ENCODE data around the gene FECH.
A peak's percentile ranks its signal among the peaks of the same experiment; 100 is the strongest.
"Not testable (repeated sequence)": the region's sequence is repeated elsewhere in the genome, so short reads cannot be mapped to it uniquely, and the experiment has no call there.

The FECH gene

GRCh38 chr18:57586251-57587049, at the start of gene FECH:
FECH (minus strand) TSS chr18:57586702; CDS start chr18:57586620, 82 bp downstream.
- DNase-seq (ENCODE audit: low read depth in 2 of 2): peak; percentile 22 to 62

DNA sequence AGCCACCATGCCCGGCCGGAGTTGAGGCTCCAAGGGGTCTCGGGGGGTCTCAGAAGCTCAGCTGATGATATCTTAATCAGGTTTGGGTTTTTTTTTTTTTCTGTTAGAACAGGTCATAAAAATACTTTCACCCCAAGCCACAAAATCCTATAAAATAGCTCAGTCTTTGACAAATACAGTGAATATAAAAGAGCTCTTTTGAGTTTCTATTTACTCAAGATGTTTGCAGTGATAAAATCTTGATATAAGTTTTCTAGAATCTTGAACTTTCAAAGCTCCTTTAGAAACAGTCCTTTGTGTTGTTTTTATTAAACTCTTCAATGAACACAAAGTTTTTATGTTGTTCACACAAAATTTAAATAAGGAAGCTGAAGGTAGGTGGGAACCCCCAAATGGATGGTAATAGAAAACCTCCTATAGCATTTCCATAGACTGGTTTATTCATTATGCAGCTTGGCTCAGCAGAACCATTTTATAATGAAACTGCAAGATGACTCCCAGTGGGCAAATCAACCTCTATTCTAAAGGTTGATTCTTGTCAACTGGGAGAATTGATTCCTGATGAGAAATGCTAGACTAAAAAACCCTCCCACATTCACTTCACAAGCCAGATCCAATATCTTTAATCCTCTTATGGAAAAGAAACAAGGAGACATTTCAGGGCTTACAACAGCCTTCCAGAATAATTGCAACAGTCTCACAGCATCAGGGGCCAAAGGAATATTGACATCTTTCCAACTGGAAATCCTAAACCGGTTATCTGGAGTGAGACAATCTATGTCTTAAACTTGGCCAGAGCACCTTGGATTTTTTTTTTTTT, 48.7 kb upstream of the FECH start:
- no peak for DNase-seq (ENCODE audit: low read depth in 2 of 2)

- DNase-seq (ENCODE audit: low read depth in 2 of 2): no peak
Observed at GRCh38 chr18:57631697-57632096, 45.2 kb upstream of the FECH start.

GRCh38 chr18:57630754-57631595, 44.5 kb upstream of the FECH start:
- no peak for DNase-seq (ENCODE audit: low read depth in 2 of 2)

DNA sequence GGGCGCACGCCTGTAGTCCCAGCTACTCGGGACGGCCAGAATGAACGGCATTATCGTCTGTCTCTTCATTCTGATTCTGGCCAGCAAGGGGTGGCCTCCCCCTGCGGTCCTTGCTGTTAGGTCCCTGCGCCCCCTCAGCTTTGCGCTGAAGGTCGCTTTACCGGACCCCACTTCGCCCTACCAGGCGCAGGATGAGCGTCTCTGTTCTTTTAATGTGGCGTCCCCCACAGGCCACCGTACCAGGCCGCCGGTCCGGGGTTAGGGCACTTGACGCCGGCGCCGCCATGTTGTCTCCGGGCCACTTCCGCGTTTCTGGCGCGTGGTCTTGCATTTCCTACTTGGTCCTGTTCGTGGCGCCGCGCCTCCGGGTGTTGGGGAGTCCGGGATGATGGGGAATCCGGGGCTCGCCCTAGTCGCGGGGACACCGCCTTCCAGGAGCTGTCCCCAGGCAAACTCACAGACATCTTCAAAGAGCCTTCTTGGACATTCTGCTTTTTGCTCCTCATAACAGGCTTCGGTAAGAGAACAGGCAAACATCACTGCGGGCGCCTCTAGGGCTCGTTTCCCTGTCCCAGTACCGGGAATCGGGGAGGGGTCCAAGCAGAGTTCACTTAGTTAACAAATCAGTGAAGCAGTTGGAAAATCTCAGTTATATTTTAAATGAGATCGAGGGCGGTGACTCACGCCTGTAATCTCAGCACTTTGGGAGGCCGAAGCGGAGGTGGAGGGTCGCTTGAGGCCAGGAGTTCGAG, 43.7 kb upstream of the FECH start:
- peak; percentile 91 for DNase-seq (ENCODE audit: low read depth in 2 of 2)

DNA sequence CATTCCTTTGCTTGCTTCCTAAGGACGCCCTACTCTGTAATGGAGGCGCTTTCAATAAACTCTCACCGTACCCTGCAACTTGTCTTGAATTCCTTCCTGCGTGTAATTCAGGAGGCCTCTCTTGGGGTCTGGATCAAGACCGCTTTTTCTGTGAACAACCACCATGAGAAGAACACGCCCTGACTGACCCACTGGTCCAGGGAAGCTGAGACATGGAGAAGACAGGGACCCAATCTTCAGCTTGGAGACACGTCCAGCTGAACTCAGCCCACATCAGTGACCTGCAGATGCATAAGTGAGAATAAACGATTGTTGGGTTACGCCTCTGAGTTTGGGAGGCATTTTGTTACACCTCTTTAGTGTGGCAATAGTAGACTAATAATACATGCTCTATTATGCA, 42.9 kb upstream of the FECH start:
- DNase-seq (ENCODE audit: low read depth in 2 of 2): no peak

DNA sequence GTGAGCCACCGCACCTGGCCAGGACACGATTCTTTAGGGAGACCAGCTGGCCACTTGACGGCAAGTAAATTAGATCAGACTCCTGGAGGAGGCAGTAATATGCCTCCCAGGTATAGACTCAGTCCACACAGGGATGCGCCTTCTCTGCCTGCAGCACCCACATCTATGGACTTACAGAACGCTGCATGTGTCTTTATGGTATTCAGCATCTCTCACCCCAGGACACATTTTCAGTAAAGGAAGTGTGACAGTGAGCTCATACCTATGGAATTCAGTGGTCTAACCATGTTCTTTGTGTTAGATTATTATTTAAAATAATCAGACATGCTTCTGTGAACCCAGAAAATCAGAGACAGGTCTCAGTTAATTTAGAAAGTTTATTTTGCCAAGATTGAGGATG, 41.0 kb upstream of the FECH start:
- no peak for DNase-seq (ENCODE audit: low read depth in 2 of 2)

DNA sequence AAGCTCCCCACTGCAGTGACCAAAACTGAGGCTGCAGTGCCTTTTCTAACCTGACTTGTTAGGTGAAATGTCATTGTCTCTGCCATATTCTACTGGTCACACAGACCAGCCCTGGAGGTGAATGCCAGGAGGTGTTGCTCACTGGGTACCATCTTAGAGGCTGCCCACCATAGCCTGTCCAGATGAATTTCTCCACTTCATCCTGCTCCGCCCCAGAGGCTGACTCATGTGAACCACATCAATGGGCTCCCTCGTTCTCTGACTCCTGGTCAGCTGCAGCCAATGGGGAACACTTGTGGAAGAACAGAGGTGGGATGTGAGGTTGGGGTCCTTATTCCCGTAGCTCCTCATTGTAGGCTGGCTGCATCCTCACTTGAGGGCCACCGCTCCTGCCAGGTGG, 38.5 kb upstream of the FECH start:
- DNase-seq (ENCODE audit: low read depth in 2 of 2): no peak

DNA sequence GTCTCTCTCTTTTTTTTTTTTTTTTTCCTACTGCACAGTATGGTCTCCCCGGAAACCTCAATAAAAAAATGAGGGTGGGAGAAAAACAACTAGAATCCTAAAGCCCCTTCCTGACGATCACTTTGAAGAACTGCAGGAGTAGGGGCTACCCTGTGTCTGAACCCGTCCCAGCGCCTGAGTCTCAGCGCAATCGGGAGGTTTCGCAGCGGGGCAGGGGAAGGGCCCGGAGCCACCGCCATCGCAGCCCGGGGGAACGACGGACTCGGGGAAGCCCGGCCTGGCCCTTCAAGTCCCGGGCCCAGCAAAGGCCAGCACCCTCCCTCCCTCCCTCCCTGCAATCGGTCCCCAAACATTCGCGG, 34.7 kb upstream of the FECH start:
- no peak for DNase-seq (ENCODE audit: low read depth in 2 of 2)

DNA sequence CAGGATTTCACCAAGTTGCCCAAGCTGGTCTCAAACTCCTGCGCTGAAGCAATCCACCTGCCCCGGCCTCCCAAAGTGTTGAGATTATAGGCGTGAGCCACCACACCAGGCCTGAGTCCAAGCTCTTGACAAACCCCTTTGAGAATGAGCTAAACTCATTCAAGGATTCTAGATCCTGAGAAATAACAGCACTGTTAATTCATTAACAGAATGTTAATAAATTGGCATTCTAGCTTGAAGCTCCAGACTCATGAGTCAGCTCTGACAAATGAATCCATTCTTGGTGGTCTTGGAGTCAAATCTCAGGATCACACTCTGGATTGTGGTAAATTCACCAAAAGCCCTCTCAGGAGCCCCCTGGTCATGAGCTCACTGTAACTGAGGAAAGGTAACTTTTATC, 33.4 kb upstream of the FECH start:
- DNase-seq (ENCODE audit: low read depth in 2 of 2): no peak

DNA sequence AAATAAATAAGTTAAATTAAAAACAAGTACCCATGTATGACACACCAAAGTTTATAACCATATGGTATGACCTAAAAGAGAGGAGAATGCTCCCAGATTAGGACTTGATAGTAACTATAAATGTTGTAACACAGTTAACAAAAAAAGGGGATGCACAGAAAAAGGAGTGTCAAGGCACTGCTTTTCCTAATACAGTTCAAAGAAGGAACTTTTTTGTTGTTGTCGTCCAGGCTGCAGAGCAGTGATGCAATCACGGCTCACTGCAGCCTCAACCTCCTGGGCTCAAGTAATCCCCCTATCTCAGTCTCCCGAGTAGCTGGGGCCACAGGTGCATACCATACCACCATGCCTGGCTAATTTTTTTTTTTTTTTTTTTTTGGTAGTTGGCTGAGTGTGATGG, 32.4 kb upstream of the FECH start:
- no peak for DNase-seq (ENCODE audit: low read depth in 2 of 2)

DNA sequence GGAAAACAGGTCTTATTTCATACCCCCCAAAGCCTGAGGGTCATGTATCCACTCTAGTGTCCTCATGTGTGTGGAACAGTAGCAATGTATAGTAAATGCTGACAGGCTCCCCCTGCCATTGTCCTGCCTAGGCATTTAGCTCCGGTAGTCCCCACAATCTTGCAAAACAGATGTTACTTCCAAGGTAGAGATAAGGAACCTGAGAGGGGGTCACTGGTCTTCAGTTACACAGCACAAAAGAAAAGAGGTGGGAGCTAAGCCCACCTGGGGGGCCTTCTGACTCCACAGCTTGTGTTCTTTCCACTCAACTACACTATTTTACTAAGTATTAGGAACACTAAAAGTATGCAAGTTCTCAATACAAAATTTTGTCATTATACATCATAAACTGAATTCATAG, 17.4 kb upstream of the FECH start:
- DNase-seq (ENCODE audit: low read depth in 2 of 2): no peak

- DNase-seq (ENCODE audit: low read depth in 2 of 2): no peak
Observed at GRCh38 chr18:57595347-57595746, 8.8 kb upstream of the FECH start.

GRCh38 chr18:57592716-57593115, 6.2 kb upstream of the FECH start:
- DNase-seq (ENCODE audit: low read depth in 2 of 2): not testable (repeated sequence)

GRCh38 chr18:57589161-57589560, 2.7 kb upstream of the FECH start:
- DNase-seq (ENCODE audit: low read depth in 2 of 2): no peak

DNA sequence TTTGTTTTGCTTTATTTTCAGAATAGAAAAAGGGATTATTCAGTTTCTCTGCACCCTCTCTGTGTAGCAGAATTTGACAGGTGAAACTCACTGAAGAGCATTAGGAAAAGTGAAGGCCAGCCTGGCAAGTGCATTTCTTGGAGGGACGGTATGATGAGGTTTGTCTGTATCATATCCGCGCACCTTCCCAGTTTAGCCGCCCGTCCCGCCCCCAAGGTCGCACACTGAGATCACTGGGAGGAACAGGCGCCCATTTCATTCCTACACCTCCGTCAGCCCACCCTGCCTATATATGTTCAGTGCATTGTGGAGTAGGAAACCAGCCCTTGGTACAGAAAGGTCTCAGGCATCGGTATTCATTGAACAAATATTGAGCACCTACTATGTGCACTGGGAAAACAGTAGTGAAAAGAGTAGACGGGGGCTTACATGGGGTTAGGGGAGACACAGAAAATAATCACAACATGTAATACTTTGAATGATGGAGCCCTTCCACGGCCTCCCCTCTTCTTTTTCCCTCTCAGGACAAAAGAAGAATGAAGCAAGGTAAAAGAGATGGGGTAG, 678 bp upstream of the FECH start:
- DNase-seq (ENCODE audit: low read depth in 2 of 2): no peak

DNA sequence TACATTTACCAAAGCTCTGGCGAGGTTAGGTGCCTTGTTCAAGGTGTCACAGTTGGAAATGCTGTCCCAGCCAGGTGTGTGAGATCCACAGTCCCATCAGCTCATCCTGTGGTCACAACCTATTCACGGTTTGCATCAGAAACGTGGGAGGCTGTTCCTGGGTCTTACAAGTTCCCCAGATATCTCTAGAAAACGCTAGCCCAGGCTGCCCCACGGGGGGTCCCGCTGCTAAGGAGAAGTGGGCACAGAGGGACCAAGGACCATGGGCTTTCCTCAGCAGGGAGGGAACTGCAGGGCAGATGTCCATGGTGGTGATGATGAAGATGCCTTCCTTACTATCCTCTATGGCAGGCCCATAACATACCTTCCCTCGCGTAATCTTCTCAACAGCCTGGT, 649 bp downstream of the FECH start:
- DNase-seq (ENCODE audit: low read depth in 2 of 2): no peak

GRCh38 chr18:57585421-57585820, 1.1 kb downstream of the FECH start:
- no peak for DNase-seq (ENCODE audit: low read depth in 2 of 2)

DNA sequence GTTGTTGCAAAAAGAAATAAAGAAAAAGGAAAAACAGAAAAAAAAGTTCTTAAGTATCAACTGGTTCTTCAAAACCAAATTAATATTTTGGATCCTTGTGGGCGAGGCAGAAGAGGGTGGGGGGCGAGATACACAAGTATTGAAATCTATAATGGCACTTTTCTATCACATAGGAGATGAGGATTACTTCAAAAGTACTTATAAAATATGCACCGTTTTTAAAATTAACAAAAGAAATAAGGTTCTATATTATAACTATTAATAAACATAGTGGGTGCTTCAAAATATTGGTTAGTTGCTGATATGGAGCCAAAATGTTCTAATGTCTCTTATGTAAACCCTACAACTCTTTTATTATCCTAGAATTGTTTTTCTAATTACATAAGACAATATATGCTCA, 2.1 kb downstream of the FECH start:
- no peak for DNase-seq (ENCODE audit: low read depth in 2 of 2)

DNA sequence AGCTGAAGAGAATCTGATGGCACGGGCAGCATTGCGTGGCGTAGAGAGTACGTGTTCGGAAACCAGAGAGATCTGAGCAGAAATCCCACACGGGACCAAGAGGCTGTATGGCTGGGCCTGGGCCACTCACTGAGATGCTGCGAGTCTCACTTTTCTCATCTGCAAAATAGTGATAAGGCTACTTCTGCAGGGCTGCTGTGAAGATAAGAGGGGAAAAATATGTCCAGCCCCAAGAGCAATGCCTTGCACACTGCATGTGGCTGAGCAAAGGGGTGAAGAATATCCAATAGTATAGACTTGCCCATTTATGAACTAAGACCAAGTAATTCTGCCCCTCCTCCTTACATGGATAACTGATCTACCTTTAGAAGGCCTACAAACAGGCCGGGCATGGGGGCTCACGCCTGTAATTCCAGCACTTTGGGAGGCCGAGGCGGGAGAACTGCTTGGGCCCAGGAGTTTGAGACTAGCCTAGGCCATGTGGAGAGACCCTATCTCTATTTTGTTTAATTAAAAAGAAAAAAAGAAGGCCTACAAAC, 3.1 kb downstream of the FECH start:
- DNase-seq (ENCODE audit: low read depth in 2 of 2): no peak
